GM12874 (cell line): ENCODE data around the gene TSPAN4.

Experiments used
- CTCF ChIP-seq: IDR thresholded peaks from 2 replicates; pipeline ENCODE4 v1.5.1; 2011; ENCODE audit warnings: low read depth, mild to moderate bottlenecking, control low read depth, low read length, moderate library complexity; ENCODE audit not compliant: insufficient read depth

The TSPAN4 gene

GRCh38 chr11:884578-885070, 42.0 kb downstream of the TSPAN4 start:
- no peak for TF ChIP-seq CTCF

GRCh38 chr11:886568-886967, 43.9 kb downstream of the TSPAN4 start:
- TF ChIP-seq CTCF: no peak

GRCh38 chr11:887589-887988, 44.9 kb downstream of the TSPAN4 start:
- TF ChIP-seq CTCF: no peak

GRCh38 chr11:888310-889212, 45.9 kb downstream of the TSPAN4 start:
- TF ChIP-seq CTCF: no peak

GRCh38 chr11:889257-889656, 46.6 kb downstream of the TSPAN4 start:
- no peak for TF ChIP-seq CTCF

GRCh38 chr11:889687-890475, 47.2 kb downstream of the TSPAN4 start:
- no peak for TF ChIP-seq CTCF
